DOHH2 (cell line): ENCODE measurements around the gene HYDIN.
"Not testable (repeated sequence)": the region's sequence is repeated elsewhere in the genome, so short reads cannot be mapped to it uniquely, and the experiment has no call there.

Experiments
- CTCF ChIP-seq: fragments of 200-600 bp; sonication (generic); IDR thresholded peaks from one replicate; pipeline ENCODE4 v1.5.1; 2014; ENCODE audit warnings: antibody characterized with exemption, mild to moderate bottlenecking, low read depth, low read length; ENCODE audit not compliant: poor library complexity, severe bottlenecking
- EZH2phosphoT487 ChIP-seq: fragments of 200-600 bp; sonication (generic); IDR thresholded peaks from 2 replicates; pipeline ENCODE4 v1.6.1; 2017; ENCODE audit warnings: borderline replicate concordance, mild to moderate bottlenecking, antibody characterized with exemption, low read length, moderate library complexity, mixed read lengths

- TF ChIP-seq CTCF, EZH2phosphoT487: not testable (repeated sequence)
Measured at GRCh38 chr16:71069842-71070241, 160.7 kb downstream of the HYDIN start.
